ENCODE data around the gene PITPNM1.

PITPNM1 gene

GRCh38 chr11:67492069-67492727 is 13.0 kb downstream of the PITPNM1 start:
- Histone ChIP-seq H3K4me1 (ENCODE audit: control insufficient read depth in 1 of 2, insufficient read depth in 1 of 2, low read depth in 1 of 2, low read length in 1 of 2) (no peaks in the 10 kb centered on the region), H3K27me3 (no peaks in the 10 kb centered on the region), H3K27ac (no peak overlapping the region), H3K4me3 (ENCODE audit: low read depth in 1 of 2, low read length in 1 of 2) (no peak overlapping the region), H3K36me3 (peaks cover 95% of the 10 kb centered on the region), H3K9me3 (no peaks in the 10 kb centered on the region)
- TF ChIP-seq CTCF (IDR thresholded peaks at IDR 0.05): no peak

- peaks cover 89% of the 10 kb centered on the region for H3K36me3 ChIP-seq
- no peaks in the 10 kb centered on the region for H3K9me3 ChIP-seq
- no peak overlapping the region for H3K27ac ChIP-seq
- no peaks in the 10 kb centered on the region for H3K27me3 ChIP-seq
- H3K4me1 ChIP-seq (ENCODE audit: control insufficient read depth in 1 of 2, insufficient read depth in 1 of 2, low read depth in 1 of 2, low read length in 1 of 2): peaks cover 3% of the 10 kb centered on the region in 2 experiments
- no peak overlapping the region for H3K4me3 ChIP-seq (ENCODE audit: low read depth in 1 of 2, low read length in 1 of 2)
- TF ChIP-seq CTCF (IDR thresholded peaks at IDR 0.05): no peak
Observed at GRCh38 chr11:67491276-67492068, 13.7 kb downstream of the PITPNM1 start.

- no peak overlapping the region for H3K27ac ChIP-seq
- no peak for TF ChIP-seq CTCF (IDR thresholded peaks at IDR 0.05)
- H3K27me3 ChIP-seq: no peaks in the 10 kb centered on the region
- no peaks in the 10 kb centered on the region for H3K9me3 ChIP-seq
- H3K4me1 ChIP-seq (ENCODE audit: control insufficient read depth in 1 of 2, insufficient read depth in 1 of 2, low read depth in 1 of 2, low read length in 1 of 2): peaks cover 10 to 11% of the 10 kb centered on the region in 2 experiments
- peaks cover 81% of the 10 kb centered on the region for H3K36me3 ChIP-seq
- H3K4me3 ChIP-seq (ENCODE audit: low read depth in 1 of 2, low read length in 1 of 2): no peak overlapping the region
Observed at GRCh38 chr11:67490727-67491065, 14.5 kb downstream of the PITPNM1 start.

- Histone ChIP-seq H3K27ac (peak overlapping the region; percentile 4), H3K4me3 (ENCODE audit: low read depth in 1 of 2, low read length in 1 of 2) (no peak overlapping the region), H3K27me3 (no peaks in the 10 kb centered on the region), H3K4me1 (ENCODE audit: control insufficient read depth in 1 of 2, insufficient read depth in 1 of 2, low read depth in 1 of 2, low read length in 1 of 2) (peaks cover 15 to 16% of the 10 kb centered on the region in 2 experiments), H3K9me3 (no peaks in the 10 kb centered on the region), H3K36me3 (peaks cover 75% of the 10 kb centered on the region)
- no peak for TF ChIP-seq CTCF (IDR thresholded peaks at IDR 0.05)
Observed at GRCh38 chr11:67489885-67490726, 15.1 kb downstream of the PITPNM1 start.

GRCh38 chr11:67489203-67489884 is 15.8 kb downstream of the PITPNM1 start:
- no peak overlapping the region for H3K27ac ChIP-seq
- peaks cover 23% of the 10 kb centered on the region in 2 experiments for H3K4me1 ChIP-seq (ENCODE audit: control insufficient read depth in 1 of 2, insufficient read depth in 1 of 2, low read depth in 1 of 2, low read length in 1 of 2)
- no peaks in the 10 kb centered on the region for H3K27me3 ChIP-seq
- no peak for TF ChIP-seq CTCF (IDR thresholded peaks at IDR 0.05)
- H3K9me3 ChIP-seq: no peaks in the 10 kb centered on the region
- no peak overlapping the region for H3K4me3 ChIP-seq (ENCODE audit: low read depth in 1 of 2, low read length in 1 of 2)
- peaks cover 67% of the 10 kb centered on the region for H3K36me3 ChIP-seq

Data from neutrophil (primary cell).